CD4-positive, alpha-beta T cell treated with Interleukin-21 for 1 hour (primary cell): ENCODE measurements around the gene NUP37.
"Not testable (repeated sequence)": the region's sequence is repeated elsewhere in the genome, so short reads cannot be mapped to it uniquely, and the experiment has no call there.

ENCODE experiments used
- DNase-seq: peaks from one replicate; pipeline ENCODE4 v3.0.0-alpha.2; 2020

Gene NUP37, protein sequence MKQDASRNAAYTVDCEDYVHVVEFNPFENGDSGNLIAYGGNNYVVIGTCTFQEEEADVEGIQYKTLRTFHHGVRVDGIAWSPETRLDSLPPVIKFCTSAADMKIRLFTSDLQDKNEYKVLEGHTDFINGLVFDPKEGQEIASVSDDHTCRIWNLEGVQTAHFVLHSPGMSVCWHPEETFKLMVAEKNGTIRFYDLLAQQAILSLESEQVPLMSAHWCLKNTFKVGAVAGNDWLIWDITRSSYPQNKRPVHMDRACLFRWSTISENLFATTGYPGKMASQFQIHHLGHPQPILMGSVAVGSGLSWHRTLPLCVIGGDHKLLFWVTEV

DNA sequence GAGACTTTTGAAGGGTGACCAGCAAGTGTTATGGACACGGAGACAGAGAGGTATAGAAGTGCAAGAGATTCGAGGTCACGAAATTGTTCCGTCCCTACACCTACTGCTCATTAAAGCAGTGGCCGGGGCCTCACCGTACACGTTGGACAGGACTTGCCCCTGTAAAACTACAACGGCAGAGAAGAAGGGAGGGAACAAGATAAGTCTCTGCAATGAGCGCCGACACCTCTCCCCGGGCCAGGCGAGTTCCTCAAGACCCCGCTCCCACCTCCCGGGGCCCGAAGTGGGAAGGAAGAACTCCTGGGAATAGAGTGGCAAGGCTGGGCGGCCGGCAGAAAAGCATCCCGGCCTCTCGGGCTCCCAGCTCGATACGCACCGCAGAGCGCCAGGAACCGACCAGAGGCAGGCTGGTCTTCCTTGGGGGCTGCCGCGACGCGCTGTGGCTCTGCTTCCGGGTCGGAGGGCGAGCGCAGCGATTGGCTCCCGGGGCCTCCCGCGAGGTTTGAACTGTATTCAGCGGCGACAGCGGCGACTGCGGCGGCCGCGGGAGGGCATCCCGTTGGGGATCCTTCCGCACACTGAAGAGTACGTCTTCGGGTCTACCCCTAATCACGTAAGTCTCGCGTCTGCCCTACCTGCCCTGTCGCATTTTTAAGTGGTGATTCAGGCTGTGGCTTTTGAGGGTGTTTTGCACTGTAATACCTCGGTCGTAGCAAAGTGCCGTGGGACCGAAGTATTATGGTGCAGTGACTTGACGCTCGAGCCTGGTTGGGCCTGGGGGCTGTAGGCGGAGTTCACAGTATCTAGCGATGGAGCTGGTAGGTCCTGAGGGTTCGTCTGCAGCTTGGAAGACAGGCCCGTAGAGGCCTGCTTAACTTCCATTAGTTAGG lies at the start of gene NUP37, which contains the start of gene PARPBP:
Gene NUP37, minus strand, starts transcription at position 441 of the 890 bp plus-strand sequence. CDS start 1,596 bp downstream, outside the sequence.
Gene PARPBP, plus strand, starts transcription at position 510 of the 890 bp plus-strand sequence. CDS start 3,706 bp downstream, outside the sequence.
- peak; percentile 93 for DNase-seq

DNA sequence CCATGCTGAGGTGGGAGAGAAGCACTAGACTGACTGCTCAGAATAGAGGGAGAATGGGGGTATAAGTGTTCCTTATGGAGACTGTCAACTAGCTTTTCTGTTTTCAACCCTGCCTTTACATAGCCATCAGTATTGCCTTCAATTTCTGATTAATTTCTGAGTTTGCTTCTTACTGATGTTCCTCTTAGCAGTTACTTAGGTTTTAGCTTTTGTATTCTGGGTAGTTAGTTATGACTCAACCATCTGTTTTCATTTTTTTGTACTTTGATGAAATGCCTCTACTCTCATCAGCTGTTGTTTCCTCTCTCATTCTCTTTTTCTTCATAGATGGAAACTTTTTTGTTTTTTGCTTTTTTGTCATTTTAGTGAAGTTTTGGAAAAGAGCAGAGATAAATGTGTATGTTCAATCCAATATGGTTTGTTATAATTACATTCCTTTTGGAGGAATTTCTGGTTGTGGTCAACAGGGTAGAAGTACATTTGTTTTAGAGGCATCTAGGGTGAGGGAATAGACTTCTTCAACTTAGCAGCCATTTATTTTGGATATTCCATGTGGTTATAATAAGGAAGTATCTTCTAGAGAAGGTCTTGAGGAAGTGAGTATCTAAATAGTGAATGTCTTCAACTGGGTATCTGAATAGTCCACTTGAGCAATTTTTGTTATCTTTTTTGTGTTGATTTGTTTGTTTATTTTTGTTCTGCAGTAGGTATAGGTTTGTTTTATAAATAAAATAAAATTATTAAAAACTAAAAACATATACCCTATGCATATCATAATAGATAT lies 48.1 kb upstream of the NUP37 start:
- DNase-seq = no peak

DNA sequence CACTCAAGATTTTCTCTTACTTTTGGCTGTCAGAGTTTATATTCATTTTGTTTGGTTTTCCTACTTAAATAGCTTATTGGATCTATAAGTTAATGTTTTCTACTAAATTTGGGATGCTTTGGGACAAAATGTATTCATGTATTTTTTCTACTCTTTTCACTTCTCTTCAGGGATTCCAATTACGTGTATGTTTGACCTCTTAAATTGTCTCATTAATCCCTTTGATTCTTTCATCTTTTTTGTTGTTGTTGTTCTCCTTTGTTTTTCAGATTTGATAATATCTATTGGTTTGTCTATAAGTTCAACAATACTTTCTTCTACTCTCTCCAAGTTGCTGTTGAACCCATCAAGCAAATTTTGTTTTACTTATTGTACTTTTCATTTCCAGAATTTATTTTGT lies 43.5 kb upstream of the NUP37 start:
- DNase-seq = no peak

DNA sequence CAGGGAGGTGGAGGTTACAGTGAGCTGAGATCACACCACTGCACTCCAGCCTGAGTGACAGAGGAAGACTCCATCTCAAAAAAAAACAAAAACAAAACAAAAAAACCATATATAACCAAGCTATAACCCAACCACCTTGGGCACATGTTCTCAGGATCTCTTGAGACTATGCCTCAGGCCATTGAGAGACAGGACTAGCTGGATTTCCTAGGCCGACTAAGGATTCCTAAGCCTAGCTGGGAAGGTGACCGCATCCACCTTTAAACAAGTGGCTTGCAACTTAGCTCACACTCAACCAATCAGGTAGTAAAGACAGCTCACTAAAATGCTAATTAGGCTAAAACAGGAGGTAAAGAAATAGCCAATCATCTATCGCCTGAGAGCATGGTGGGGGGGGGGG lies 35.3 kb upstream of the NUP37 start:
- DNase-seq = not testable (repeated sequence)

DNA sequence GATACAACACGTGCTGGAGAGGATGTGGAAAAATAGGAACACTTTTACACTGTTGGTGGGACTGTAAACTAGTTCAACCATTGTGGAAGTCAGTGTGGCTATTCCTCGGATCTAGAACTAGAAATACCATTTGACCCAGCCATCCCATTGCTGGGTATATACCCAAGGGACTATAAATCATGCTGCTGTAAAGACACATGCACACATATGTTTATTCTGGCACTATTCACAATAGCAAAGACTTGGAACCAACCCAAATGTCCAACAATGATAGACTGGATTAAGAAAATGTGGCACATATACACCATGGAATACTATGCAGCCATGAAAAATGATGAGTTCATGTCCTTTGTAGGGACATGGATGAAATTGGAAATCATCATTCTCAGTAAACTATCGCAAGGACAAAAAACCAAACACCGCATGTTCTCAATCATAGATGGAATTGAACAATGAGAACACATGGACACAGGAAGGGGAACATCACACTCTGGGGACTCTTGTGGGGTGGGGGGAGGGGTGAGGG lies 27.2 kb upstream of the NUP37 start:
- not testable (repeated sequence) for DNase-seq

DNA sequence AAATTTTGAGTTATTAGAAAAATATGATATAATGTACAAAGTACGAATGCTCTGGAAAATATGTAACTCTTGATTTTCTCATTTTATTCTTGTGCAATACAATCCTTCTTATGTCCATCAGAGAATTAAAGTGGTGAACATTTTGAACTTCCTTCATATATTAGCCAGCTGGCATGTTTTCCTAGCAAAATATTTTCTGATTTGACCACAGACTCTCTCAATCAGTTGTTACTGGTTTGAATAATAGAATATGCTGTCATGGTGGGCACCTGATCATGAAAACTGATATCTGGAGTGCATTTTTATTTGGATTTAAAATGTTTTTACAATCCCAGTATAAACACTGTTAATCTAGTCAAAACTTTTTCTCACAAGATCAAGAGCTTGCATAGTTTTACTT lies 24.3 kb upstream of the NUP37 start:
- DNase-seq = no peak

DNA sequence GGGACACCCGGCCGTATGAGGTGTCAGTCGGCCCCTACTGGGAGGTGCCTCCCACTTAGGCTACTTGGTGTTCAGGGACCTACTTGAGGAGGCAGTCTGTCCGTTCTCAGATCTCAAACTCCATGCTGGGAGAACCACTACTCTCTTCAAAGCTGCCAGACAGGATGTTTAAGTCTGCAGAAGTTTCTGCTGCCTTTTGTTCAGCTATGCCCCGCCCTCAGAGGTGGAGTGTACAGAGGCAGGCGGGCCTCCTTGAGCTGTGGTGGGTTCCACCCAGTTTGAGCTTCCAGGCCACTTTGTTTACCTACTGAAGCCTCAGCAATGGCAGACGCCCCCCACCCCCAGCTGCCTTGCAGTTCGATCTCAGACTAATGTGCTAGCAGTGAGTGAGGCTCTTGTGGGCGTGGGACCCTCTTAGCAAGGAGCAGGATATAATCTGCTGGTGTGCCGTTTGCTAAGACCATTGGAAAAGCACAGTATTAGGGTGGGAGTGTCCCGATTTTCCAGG lies 23.0 kb upstream of the NUP37 start:
- not testable (repeated sequence) for DNase-seq

DNA sequence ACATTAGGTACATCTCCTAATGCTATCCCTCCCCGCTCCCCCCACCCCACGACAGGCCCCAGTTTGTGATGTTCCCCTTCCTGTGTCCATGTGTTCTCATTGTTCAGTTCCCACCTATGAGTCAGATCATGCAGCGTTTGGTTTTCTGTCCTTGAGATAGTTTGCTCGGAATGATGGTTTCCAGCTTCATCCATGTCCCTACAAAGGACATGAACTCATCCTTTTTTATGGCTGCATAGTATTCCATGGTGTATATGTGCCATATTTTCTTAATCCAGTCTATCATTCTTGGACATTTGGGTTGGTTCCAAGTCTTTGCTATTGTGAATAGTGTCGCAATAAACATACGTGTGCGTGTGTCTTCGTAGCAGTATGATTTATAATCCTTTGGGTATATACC lies 17.7 kb upstream of the NUP37 start:
- not testable (repeated sequence) for DNase-seq

DNA sequence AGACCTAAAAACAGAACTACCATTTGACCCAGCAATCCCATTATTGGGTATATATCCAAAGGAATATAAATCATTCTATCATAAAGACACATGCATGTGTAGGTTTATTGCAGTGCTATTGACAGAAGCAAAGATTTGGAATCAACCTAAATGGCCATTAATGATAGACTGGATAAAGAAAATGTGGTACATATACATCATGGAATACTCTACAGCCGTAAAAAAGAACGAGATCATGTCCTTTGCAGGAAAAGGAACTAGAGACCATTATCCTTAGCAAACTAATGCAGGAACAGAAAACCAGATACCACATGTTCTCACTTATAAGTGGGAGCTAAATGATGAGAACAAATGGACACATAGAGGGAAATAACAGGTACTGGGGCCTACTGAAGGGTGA lies 11.5 kb upstream of the NUP37 start:
- not testable (repeated sequence) for DNase-seq

DNA sequence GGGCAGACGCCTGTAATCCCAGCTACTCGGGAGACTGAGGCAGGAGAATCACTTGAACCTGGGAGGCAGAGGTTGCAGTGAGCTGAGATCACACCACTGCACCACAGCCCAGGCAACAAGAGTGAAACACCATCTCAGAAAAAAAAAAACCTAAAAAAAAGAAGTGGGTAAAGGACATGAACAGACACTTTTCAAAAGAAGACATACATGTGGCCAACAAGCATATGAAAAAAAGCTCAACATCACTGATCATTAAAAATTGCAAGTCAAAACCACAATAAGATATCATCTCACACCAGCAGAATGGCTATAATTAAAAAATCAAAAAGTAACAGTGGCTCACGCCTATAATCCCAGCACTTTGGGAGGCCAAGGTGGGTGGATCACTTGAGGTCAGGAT lies 10.8 kb upstream of the NUP37 start:
- not testable (repeated sequence) for DNase-seq

DNA sequence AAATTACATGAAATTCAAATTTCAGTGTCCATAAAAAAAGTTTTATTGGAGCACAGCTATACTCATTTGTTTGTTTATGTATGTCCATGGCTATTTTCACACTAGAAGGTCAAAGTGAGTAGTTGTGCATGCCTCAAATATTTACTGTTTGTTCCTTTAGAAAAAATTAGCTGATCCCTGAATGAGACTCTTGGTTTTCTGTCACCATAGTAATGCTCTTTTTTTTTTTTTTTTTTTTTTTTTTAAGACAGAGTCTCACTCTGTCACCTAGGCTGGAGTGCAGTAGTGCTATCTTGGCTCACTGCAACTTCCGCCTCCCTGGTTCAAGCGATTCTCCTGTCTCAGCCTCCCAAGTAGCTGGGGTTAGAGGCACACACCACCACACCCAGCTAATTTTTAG lies 1.4 kb upstream of the NUP37 start:
- not testable (repeated sequence) for DNase-seq

DNA sequence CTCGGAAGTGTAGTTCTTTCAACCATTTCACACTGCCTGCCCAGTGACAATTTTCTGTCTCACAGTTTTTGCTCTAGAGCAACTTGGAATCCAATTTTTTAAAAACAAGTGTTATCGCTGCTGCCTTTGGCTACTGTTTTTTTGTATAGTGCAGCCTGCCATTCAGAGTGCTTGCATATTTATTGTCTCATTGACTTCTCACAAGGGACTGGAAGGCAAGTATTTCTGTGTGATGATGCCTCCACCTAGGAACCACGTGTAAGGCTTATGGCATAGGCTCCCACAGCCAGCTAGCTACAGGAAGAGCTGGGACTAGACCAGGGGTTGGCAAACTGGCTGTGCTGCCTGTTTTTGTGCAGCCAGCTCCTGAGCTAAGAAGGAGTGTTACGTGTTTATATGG lies 972 bp upstream of the NUP37 start:
- no peak for DNase-seq

DNA sequence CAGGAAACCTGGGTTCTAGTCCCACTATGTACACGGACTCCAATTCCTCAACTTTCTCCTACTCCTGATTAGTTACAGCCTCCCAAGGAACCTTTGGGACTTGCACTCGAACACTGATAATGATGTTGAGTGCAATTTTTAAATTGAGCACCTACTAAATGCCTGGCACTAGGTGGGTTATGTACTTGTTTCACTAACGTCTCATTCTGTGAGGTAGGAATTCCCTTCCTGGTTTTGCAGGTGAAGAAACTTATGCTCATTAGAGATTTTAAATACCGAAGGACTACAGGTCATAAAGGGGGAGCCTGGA lies 605 bp upstream of the NUP37 start:
- no peak for DNase-seq

DNA sequence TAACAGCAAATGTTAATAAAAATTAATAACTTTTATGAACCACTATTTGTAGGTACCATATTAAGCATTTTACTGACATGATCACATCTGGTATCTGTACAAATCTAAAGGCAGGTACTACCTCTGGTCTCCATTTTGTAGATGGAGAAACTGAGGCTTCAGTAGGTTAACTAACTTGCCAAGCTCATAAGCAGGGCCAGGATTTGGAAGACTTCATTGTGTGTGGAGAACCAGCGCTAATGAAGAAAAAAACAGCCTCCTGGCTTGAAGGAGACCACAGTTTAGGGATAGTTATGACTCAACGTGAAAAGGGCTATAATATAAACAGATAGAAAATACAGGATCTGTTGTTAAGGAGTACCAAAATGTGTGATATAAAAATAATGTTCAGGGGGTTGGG lies 1.0 kb downstream of the NUP37 start:
- no peak for DNase-seq

DNA sequence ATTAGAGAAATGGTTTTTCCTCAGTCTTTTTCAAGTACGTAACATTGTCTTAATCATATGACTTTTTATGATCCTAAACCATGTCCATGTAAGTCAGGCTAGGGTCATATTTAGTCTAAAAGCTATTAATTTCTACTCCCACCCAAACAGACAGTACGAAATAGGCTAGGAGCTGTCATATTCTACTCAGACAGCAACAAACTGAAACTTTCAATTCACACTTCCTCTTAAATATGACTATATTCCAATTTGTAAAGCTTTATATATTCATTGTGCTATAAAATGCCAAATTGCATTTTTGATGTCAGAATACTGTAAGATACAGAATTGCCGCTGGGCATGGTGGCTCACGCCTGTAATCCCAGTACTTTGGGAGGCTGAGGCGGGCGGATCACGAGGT lies 3.5 kb downstream of the NUP37 start:
- no peak for DNase-seq

DNA sequence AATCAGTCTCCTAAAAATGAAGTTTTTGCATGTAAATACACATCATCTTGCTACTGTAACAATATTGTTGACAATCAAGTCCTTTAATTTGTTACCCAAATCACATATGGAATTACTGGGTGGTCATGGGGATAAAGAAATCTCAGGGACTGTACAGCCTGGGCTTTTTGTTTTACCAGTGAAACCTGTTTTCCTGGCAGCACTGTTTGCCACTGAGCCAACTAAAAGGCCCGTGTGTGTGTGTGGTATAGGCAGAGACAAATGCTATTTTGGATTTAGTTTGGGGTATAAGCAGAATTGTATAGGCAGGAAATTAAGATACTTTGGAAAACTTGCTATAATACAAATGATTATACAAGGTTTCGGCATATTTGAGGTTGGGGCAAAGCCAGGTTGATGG lies 5.7 kb downstream of the NUP37 start:
- no peak for DNase-seq

DNA sequence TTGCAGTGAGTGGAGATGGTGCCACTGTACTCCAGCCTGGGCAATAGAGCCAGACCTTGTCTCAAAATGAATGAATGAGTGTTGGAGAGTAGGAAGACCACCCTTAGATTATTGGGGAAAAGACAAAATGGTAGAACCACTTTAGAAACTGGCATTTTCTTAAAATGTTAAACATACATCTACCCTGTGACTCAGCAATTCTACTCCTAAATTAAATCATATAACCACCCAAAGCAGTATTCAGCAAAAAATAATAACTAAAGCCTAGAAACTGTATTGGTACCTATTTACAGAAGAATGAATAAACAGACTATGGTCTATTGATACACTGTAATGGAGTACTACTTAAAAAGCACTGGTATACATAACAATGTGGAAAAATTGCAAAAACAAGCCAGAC lies 9.1 kb downstream of the NUP37 start:
- DNase-seq = no peak

DNA sequence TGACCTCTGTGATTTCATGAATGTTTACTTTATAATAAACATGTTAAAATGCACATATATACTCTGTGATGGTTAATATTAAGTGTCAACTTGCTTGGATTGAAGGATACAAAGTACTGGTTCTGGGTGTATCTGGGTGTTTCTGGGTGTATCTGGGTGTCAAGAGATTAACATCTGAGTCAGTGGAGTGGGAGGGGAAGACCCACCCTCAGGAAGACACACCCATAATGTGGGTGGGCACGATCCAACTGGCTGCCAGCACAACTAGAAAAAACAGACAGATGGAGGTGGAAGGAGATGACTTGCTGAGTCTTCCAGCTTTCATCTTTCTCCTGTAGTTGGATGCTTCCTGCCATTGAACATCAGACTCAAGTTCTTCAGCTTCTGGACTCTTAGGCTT lies 11.9 kb downstream of the NUP37 start:
- DNase-seq = no peak

DNA sequence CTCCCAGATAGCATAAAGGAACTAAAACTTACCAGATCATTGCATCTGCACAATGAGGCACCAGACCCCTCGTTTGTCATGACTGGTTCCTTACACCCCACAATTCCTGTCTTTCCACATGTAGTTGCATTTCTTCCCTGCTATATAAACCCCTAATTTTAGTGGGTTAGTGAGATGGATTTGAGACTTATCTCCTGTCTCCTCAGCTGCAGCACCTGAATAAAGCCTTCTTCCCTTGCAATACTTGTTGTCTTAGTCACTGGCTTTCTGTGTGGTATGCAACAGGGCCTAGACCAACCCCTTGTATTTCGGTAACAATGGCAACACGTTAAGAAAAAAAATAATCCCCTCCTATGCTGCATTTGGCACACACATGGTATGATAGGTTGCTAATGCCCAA lies 13.0 kb downstream of the NUP37 start:
- DNase-seq = no peak

DNA sequence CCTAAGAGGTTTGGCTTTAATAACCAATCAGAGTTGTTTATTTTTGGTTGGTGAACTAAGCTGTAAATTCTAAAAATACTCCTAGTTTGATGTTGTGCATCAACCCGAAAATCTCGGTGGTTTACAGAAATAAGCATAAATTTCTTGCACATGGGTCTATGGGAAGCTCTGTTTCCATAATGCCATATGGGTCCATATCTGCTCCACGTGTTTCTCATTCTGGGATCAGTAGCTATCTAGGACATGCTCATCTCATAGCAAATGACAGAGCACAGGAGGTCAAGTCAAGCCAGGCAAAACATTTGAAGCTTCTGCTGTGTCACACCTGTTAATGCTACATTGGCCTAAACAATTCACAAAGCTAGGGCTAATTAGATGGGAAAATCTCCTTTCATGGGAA lies 23.1 kb downstream of the NUP37 start:
- no peak for DNase-seq

DNA sequence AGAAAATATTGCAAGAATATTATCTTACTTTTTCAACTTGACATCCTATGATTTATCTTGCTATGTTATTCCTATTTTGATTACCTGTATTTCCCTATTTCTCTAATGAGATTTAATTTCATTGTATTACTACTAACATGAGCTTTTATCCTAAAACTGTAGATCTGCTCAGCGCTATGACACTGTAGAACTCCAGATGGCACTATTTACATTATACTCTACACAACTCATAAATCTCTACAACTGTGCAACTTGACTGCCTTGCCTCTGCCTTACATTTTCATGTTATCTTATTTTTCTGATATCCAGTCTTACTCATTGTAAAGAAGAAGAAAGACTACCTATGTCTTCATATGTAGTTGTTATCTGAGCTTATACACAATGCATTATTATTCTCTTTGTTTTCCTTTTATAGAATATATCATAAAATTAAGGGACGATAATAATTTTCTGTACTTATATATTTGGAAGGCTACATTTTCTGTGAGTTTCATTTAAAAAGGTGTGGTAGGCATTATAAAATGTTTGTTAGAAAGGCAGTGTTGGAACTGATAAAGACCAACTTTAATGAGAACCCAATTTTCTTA lies 24.1 kb downstream of the NUP37 start:
- no peak for DNase-seq

DNA sequence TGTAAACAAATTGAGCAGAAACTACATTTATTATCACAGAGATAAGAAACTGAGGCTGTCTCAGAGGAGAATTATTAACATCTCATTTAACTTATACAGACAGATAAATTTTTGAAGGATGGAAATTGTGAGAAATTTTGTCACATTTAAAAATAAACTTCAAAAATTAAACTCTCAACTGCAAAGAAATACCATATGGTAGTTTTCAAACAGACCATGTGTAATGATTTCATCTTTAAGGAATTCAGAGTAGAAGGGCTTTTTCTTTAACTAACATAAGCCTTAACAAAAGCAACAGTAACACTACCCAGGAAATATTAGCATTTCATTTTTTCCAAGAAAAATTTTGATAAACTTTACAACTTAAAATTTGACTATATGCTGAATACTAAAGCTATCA lies 26.6 kb downstream of the NUP37 start:
- DNase-seq = no peak
